Central memory CD4-positive, alpha-beta T cell (primary cell): Measurements from ENCODE around the gene CDYL2.
"Not testable (repeated sequence)": the region's sequence is repeated elsewhere in the genome, so short reads cannot be mapped to it uniquely, and the experiment has no call there.

Experiments
- DNase-seq: peaks from one replicate; pipeline ENCODE4 v3.0.0; 2022

The CDYL2 gene

GRCh38 chr16:80806927-80807340 is 2.5 kb upstream of the CDYL2 start:
- DNase-seq: peak; percentile 26

DNA sequence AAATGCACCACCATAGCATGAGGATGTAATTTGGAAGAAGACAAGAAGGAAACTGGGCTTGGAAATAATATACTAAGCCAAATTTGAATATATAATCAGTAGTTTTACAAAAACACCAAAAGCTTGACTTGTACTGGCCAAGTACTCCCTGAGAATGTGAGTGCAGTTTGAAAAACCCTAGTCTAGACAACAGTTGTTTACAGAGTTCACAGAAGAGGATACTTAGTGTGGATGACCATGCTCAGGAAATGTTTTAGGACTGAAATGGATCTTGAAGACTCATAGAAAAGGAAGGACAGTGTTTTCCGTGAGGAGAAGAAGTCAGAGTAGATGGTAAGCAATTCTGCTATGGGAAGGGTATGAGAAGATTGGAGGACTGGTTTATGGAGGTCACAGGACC is 1.9 kb upstream of the CDYL2 start:
- DNase-seq: no peak

- peak; percentile 49 for DNase-seq
Measured at GRCh38 chr16:80804056-80804525, 307 bp downstream of the CDYL2 start.

GRCh38 chr16:80803339-80804055 is 901 bp downstream of the CDYL2 start:
- DNase-seq: peak; percentile 35

GRCh38 chr16:80802902-80803301 is 1.5 kb downstream of the CDYL2 start:
- DNase-seq: no peak

GRCh38 chr16:80802138-80802537 is 2.3 kb downstream of the CDYL2 start:
- no peak for DNase-seq

DNA sequence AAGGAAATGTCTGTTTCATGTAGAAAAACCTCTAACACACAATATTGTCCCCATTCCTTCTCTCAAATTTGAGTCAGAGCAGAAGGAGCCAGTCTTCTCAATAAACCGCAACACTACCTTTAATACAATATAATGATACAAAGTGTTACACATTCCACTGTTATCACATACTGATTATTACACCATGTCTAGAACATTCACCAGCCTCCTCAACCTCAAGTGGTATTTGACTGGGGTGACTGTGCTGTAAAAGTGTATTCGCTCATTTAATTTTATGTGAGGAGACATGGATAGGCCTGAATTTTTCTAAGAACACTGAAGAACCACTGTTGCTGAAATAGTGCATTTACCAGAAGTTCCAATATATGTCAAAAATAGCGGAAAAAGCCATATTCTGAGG is 10.3 kb downstream of the CDYL2 start:
- no peak for DNase-seq

- no peak for DNase-seq
Measured at GRCh38 chr16:80792031-80792430, 12.4 kb downstream of the CDYL2 start.

DNA sequence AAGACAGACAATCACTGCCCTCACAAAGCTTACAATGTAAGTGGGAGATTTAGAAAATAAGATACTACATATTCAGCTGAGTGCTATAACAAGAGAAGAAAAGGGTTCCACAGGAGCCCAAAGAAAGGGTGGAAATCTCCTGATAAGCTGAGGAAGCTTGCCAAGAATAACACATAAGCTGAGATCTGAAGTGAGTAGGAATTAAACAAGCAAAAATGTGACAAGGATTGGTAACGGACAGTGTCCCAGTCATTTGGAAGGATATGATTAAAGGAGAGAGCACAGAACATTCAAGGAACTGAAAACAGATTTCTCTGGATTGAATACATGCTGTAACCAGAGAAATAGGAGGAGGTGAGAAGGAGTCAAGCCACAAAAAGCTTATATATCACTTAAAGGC is 13.0 kb downstream of the CDYL2 start:
- DNase-seq: no peak

DNA sequence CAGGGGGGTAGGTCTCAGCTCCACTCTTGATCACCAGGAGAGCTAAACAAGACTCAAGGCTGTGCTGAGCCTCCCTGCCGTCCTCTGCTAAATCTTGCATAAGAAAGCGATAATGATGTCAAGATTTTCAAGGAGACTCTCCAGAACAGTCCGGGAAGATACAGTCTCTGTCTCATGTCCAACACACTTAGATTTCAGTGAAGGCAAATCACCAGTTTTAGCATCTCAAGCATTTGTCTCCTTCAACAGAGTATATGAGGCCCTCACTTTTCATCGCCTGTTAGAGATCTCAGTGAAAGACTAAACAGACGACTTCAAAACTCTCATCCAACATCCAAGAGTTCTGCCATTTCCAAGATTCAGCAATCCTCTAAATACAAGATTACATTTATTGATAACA is 13.6 kb downstream of the CDYL2 start:
- DNase-seq: no peak

GRCh38 chr16:80788027-80788426 is 16.4 kb downstream of the CDYL2 start:
- no peak for DNase-seq

GRCh38 chr16:80786561-80786960 is 17.8 kb downstream of the CDYL2 start:
- not testable (repeated sequence) for DNase-seq

DNA sequence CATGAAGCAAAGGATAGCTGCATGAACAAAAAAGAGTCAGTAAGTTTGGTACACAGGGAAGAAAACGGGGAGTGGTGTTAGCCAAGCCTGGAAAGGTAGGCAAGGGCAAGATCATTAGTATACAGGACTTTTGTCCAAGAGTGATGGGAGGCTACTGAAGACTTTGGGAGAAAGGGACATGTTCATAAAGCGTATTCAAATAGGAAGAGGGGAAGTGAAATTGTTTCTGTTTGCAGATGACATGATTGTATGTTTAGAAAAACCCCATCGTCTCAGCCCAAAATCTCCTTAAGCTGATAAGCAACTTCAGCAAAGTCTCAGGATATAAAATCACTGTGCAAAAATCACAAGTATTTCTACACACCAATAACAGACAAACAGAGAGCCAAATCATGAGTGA is 19.4 kb downstream of the CDYL2 start:
- no peak for DNase-seq

DNA sequence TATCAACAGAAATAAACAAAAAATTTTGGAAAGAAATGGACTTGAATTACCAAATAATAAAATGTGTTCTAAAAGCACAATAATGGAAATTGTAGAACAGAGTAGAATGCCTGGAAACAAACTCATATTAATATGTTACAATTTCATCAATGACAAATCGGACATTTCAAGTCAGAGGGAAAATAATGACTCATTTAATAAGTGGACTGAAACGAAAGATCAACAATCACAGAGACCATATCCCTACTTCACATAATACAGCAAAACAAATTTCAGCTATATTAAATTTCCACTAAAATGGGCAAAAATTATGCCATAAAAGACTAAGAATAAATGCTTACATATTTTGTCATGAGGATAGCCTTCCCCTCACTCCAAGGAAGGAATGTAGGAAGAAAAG is 25.7 kb downstream of the CDYL2 start:
- DNase-seq: no peak

DNA sequence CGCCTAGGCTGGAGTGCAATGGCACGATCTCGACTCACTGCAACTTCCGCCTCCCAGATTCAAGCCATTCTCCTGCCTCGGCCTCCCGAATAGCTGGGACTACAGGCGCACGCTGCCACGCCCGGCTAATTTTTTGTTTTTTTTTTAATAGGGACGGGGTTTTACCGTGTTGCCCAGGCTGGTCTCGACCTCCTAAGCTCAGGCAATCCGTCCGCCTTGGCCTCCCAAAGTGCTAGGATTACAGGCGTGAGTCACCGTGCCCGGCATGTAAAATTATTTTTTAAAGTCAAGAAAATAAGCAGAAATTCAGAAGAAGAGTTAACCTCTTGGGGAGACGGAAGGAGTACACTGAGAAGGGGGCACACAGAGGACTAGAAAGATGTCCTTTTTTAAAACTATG is 27.5 kb downstream of the CDYL2 start:
- DNase-seq: no peak

- no peak for DNase-seq
Measured at GRCh38 chr16:80775450-80775849, 28.9 kb downstream of the CDYL2 start.

- DNase-seq: no peak
Measured at GRCh38 chr16:80766798-80767197, 37.6 kb downstream of the CDYL2 start.

DNA sequence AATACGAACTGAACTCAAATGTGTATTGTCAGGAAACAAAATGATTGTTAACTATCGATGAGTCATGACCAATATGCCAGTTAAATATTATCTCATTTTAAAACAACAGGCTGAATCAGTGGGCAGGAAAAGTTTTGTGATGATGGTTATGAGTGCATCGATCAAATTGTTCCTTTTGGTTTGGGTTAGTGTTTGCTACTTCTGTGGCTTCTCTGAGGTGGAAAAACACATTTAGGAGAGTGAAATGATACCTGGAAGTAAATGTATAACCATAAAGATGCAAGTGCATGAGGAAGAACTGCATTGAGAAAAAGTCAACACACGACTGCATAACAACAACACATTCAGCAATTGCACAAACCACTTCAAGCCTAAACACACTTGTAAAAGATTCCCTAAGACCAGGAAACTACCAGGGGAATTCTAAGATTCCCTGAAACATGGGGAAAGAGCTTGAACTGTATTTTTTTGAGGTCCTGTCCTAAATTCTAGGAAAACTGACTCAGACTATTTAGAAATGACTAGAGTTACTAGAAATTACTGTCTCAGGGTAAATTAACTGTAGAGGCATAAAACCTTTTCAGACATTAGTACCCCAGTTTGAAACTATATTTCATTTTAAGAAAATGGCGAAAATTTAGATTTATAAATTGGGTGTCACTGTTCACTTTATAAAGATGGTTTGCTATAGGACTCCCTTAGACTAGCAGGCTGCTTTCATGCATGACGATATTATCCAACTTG is 44.8 kb downstream of the CDYL2 start:
- no peak for DNase-seq

DNA sequence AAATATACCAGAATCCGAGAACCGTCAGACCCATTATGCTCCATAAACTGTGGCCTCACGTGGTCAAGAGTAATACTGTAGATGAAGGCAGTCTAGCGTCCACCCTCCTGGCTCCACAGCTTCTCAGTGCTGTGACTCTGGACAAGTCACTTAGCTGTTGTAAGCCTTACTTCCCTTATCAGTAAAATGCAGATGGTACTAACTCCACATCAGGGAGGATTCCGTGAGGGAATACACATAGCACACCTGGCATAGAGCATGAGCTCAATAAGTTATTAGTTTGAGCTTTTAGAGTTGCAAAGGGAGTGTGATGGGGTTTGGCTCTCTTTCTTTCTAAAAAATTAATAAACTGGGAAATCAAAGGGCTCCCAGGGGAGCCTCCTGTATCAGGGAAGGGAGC is 49.9 kb downstream of the CDYL2 start:
- DNase-seq: no peak

- no peak for DNase-seq
Measured at GRCh38 chr16:80752541-80752940, 51.9 kb downstream of the CDYL2 start.

GRCh38 chr16:80751167-80751566 is 53.2 kb downstream of the CDYL2 start:
- no peak for DNase-seq

DNA sequence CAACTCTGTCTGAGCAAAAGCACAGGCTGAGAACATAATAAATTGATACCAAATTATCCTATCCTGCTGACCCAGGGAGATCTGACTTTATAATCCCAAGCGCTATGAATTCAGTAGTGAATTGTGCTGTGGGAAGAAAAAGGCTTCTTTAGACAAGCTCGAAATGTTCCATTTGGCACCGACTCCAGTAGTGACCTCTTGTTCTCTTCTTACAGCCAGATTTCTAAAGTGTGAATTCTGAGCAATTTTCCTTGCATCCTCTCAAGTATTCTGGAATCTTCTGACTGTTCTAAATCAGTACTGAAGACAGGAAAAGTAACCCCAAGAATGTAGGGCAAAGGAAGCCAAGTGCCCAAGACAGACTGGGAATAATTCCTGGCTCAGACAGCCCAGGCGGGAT is 58.2 kb downstream of the CDYL2 start:
- no peak for DNase-seq

- no peak for DNase-seq
Measured at GRCh38 chr16:80744856-80745255, 59.5 kb downstream of the CDYL2 start.

- no peak for DNase-seq
Measured at GRCh38 chr16:80743772-80744171, 60.6 kb downstream of the CDYL2 start.
